GM21576 (cell line): Measurements from ENCODE around the gene PTPRT.

Source experiments
- ATAC-seq: cut with Tn5 transposase; IDR thresholded peaks from one replicate; pipeline ENCODE4 v1.9.1; 2021; ENCODE audit warnings: mild to moderate bottlenecking, moderate library complexity; ENCODE audit not compliant: unreplicated experiment

Gene PTPRT

GRCh38 chr20:42846784-42847490, 342.8 kb downstream of the PTPRT start:
- no peak for ATAC-seq

DNA sequence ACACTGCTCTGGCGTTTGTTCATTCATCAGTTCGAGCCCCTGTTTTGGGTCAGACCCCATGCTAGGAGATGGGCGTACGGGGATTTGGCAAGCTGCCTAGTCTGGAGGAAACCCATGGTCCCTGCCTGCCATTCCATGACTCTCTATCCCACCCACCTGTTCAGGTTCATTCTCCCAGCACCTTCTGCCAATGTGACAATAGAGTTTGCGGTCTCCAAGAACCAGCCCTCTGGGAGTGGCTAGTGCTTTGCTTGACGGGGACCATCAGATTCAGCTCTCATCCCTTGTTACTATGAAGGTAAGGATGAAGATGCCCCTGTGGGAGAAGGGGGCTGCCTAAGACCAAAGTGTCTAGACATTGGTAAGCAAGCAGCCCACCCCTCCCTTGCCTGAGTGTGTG, 345.0 kb downstream of the PTPRT start:
- no peak for ATAC-seq

DNA sequence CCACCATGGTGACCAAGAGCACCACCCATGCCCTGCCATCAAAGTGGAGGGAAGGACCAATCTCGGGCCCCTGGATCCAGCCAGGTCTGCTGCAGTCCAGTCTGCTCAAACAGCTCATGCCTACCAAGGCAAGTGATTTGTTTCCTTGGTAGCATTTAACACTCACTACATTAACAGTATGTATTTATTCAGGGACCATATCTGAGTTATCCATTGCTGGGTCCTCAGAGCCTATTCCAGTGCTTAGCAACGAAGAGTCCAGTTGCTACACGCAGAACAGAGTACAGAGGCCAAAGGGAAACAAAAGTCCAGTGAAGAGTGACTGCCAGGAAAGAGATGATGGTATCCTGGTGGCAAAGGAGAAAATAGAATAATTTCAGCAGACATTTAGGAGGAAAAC, 352.2 kb downstream of the PTPRT start:
- ATAC-seq, result no peak

- no peak for ATAC-seq
These were observed 353.4 kb downstream of the PTPRT start for GRCh38 chr20:42836339-42836738.

GRCh38 chr20:42807876-42808275, 381.8 kb downstream of the PTPRT start:
- ATAC-seq, result no peak

DNA sequence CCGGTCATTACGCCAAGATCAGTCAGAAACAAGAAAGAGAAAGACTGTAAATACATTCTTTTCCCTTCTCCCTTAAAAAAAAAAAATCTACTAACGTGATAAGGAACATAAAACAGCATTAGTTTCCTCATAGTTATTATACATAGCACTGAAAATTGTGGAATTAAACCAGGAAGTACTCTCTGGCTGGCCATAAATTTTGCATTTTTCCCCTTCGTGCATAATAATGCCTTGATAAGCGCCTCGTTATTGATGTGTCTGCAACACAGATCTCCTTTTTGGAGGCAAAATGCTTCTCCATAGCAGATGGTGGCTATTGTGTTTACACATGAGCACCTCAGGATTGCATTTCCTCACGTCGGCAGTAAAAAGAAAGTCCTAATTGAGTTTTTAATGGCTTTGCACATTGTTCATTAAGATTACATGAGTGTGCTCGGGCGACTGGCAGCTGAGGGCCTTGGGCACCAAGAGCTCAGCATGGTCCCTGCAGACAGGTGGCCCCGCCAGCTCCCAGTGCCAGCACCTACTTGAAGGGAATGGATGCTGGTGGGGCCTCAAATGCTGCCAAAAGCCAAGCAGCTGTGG, 394.5 kb downstream of the PTPRT start:
- no peak for ATAC-seq

DNA sequence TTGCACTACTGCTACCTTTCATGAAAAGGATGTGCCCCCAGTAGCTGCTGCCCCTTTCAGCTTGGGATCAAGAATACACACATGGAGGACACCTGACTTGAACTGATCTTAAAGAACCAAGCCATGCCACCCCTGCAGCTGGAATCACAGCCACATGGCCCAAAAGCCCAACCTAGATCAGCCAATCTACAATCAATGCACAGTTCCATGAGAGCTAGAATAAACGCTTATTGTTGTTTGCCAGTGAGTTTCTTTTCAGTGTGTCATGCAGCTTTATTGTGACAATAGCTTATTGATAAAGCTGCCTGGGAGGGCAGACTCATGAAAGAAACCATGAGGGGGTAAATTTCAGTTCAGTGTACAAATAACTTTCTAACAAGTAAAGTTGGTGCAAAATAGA, 397.7 kb downstream of the PTPRT start:
- no peak for ATAC-seq

DNA sequence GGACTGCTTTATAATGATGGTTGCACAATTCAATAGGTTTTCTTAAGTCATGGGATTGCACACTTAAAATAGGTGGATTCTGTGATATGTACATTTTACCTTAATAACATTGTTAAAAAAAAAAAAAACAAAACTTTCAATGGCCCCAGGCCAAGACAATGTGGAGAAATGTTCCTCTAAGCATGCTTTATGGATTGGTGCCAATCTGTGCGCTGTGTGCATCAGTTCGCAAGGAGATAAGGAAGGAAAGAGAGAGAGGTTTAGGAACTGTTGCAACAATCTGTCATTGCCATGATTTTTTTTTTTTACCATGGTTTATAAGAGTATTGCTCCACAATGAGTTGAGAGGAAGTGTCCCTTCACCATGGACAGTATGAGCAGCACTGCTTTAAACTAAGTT, 399.6 kb downstream of the PTPRT start:
- no peak for ATAC-seq

GRCh38 chr20:42788707-42789106, 401.0 kb downstream of the PTPRT start:
- ATAC-seq, result no peak

GRCh38 chr20:42785041-42785440, 404.7 kb downstream of the PTPRT start:
- no peak for ATAC-seq

GRCh38 chr20:42779216-42779615, 410.5 kb downstream of the PTPRT start:
- ATAC-seq, result no peak

DNA sequence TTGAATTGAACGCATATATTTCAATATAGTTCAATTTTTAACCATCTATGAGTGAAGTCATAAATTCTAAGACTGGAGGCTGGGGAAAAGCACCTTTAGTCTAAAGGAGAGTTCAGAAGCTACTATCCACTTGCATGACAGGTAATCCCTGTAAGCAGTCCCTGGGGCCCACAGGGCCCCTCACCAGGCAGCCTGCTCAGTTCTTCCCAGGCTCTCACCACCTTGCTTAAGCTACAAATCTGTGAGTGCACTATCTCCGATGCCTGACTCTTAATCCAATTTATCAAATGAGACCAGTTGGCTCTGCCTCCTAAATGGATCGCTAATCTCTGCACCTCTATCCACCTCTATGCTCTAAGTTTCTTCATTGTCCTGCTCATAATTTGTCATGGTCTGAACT, 413.8 kb downstream of the PTPRT start:
- ATAC-seq, result no peak

DNA sequence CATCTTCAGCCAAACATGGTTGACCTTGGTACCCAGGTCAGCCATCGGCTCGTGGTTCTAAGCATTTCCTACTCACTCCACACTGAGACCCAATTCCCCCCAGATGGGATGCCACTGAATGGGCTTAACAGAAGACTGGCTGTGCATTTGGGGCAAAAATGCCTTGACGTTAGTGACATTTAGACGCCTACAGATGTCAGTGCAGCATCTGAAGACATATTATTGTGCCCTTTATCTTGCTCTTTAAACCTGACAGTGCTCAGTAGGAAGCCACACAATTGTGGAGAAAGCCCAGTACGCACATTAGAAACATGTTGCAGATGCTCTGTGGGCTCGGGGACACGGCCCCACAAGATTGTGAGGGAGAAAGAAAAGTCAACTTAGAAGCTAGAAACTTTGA, 414.7 kb downstream of the PTPRT start:
- no peak for ATAC-seq

DNA sequence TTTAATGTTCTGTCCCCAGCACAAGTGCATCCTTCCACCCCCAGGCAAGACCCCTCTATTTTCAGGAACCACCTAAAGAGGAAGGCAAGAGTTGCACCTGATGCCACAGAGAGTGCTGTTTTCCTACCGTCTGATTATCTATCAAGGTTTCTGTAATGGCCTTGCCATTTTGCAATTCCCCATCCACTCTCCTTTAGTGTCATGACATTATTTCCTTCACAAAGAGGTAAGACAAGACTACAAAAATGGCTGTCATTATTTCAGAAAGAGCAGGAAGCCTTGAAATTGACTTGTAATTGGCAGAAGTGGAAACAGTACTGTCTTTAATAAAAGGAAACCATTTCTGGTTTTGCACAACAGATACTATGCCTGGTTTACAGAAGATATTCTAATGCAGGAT, 426.7 kb downstream of the PTPRT start:
- no peak for ATAC-seq

GRCh38 chr20:42756991-42757390, 432.7 kb downstream of the PTPRT start:
- ATAC-seq, result no peak

DNA sequence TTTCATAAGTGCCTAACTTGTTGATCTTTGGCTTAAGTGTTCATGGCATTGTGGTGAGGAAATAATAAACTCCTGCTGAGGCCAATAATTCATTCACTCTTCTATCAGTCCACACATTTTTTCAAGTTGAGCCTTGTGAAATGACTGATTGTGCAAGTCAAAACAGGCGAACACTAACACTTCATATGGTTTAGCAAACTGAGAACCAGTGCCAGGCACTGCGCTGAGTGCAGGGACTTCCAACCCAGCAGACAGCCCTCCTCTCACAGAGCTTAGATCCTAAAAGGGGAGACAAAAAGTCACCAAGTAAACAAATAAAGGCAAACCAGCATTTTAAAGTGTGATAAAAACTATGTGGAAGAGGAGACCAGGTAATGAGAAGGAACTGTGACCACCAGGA, 435.0 kb downstream of the PTPRT start:
- ATAC-seq, result no peak

GRCh38 chr20:42752620-42753019, 437.1 kb downstream of the PTPRT start:
- no peak for ATAC-seq

- ATAC-seq, result no peak
These were observed 440.1 kb downstream of the PTPRT start for GRCh38 chr20:42749556-42749955.

DNA sequence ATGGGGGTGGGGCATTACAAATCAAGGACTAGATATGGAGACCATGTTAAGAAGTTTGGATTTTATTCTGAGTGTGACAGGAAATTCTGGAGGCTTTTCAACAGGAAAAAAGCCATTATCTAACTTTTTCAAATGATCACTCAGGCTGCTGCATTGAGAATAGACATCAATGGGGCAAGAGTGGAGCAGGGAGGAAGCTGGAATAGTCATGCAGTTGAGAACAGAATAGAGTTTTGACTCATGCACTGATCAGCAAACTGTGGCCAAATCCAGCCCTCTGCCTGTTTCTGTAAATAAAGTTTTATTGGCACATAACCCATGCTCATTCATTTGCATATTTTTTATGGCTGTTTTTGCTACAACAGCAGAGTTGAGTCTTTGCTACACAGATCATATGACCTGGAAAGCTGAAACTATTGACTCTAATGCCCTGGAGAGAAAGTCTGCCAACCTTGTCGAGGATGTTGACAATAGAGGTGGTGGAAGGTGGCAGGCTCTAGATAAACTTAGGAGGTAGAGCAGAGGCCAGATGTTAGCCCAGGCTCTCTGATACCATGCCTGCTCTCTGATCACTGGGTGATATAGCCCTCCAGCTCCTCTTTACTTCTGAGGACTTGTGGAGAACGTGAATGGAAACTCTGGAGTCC, 441.8 kb downstream of the PTPRT start:
- no peak for ATAC-seq

DNA sequence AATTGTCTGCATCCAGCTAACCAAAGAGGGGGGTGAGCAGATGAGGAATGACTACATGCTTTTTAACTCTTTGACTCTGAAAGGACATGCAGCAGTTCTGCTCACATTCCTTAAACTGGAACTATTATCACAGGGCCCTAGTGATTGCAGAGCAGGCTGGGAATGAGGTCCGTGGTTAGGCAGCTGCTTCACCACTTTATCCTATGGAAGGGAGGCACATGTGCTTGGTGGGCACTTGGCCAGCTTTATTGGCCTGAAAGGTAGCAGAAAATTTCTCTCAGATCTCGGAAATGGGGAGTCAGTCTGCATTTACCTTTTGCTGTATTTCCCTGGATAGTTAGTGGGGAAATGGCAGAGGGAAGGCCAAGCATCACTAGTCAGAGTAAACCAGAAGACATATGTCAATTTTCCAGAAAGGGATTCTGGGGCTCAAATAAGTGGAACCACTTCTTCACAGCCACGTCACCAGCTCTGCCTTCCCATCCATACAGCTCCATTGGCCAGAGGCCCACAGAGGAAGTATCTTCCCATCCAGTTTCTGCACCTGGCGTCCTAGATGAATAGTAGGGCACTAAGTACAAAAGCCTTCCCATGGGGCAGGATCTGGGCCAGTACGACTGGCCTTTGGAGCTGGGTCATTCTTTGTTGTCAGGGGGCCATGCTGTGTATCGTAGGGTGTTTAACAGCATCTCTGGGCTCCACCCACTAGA, 444.8 kb downstream of the PTPRT start:
- no peak for ATAC-seq

DNA sequence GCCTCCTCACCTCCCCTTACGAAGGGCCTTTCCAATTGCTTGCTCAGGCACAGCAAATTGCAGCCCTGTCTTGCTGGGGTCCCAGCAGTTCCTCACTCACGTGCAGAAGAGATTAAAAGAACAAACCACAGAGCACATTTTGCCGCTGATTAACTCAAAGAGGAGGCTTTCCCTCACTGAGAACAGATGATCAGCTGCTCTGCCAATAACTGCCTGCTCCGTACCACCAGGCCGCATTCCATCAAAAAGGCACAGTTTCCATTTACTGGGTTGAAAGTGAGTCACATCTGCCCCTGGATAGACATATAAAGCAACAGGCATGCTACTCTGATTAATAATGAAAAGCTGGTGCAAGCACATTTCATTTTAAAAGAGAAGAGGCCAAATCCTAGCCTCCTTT, 446.8 kb downstream of the PTPRT start:
- ATAC-seq, result no peak

GRCh38 chr20:42741906-42742305, 447.8 kb downstream of the PTPRT start:
- ATAC-seq, result no peak
